ENCODE results near the gene DPEP3. TPM values are rescaled to one million over a fixed set of nuclear protein-coding genes. Genes with fewer than 3 reads are reported as not detected.

Gene DPEP3
- total RNA-seq, 4 donors from 2014 or later: not detected

- TF ChIP-seq POLR2A (IDR thresholded peaks at IDR 0.05) (no peak), CTCF (IDR thresholded peaks at IDR 0.05) (peak; percentile 98 to 100 (median 99))
- 0% methylated on average over 6 of the region's 39 CpGs; no CpG with 5 or more reads in 1 of the 2 donors for WGBS, 2 donors
- H3K36me3 ChIP-seq: no peaks in the 10 kb centered on the region
- peak overlapping the region; percentile 21 to 61 (median 43) for H3K4me3 ChIP-seq
- peak; percentile 61 for DNase-seq
- H3K27ac ChIP-seq: peak overlapping the region; percentile 76 to 84 (median 82)
- H3K9me3 ChIP-seq: no peaks in the 10 kb centered on the region
- H3K4me1 ChIP-seq: peaks cover 10 to 15% (median 14%) of the 10 kb centered on the region in 3 donors
- intact Hi-C loops (cut with DNase I): loop anchor here (5.0 kb wide), 1 partner anchor 49 kb away; no protein-coding TSS in a partner anchor
- H3K27me3 ChIP-seq: no peaks in the 10 kb centered on the region
Observed at GRCh38 chr16:67993207-67994039, 13.1 kb upstream of the DPEP3 start.

GRCh38 chr16:67992661-67993206 is 12.4 kb upstream of the DPEP3 start:
- 66 to 76% methylated on average over 5 to 9 of the region's 20 CpGs for WGBS, 2 donors
- no peak for TF ChIP-seq CTCF (IDR thresholded peaks at IDR 0.05)
- TF ChIP-seq POLR2A (IDR thresholded peaks at IDR 0.05): no peak
- Histone ChIP-seq H3K4me3 (peak overlapping the region in 2 of 4 donors; percentile 43 to 61), H3K4me1 (peaks cover 10 to 15% (median 14%) of the 10 kb centered on the region in 3 donors), H3K27me3 (no peaks in the 10 kb centered on the region), H3K36me3 (no peaks in the 10 kb centered on the region), H3K27ac (peak overlapping the region; percentile 76 to 84 (median 82)), H3K9me3 (no peaks in the 10 kb centered on the region)
- DNase-seq: no peak
- intact Hi-C loops (cut with DNase I): loop anchor here (5.0 kb wide), 1 partner anchor 50 kb away; no protein-coding TSS in a partner anchor

- WGBS, 2 donors: 81% methylated on average over 2 of the region's 6 CpGs; no CpG with 5 or more reads in 1 of the 2 donors
- H3K4me1 ChIP-seq: peaks cover 10 to 23% (median 14%) of the 10 kb centered on the region in 3 donors
- no peaks in the 10 kb centered on the region for H3K36me3 ChIP-seq
- no peaks in the 10 kb centered on the region for H3K27me3 ChIP-seq
- H3K9me3 ChIP-seq: no peaks in the 10 kb centered on the region
- H3K27ac ChIP-seq: no peak overlapping the region
- no peak for TF ChIP-seq CTCF (IDR thresholded peaks at IDR 0.05)
- TF ChIP-seq POLR2A (IDR thresholded peaks at IDR 0.05): no peak
- H3K4me3 ChIP-seq: no peak overlapping the region
- intact Hi-C loops (cut with DNase I): loop anchor here (5.0 kb wide), 1 partner anchor 52 kb away; no protein-coding TSS in a partner anchor
- no peak for DNase-seq
Observed at GRCh38 chr16:67990018-67990386, 9.7 kb upstream of the DPEP3 start.

- no peak overlapping the region for H3K27ac ChIP-seq
- intact Hi-C loops (cut with DNase I): loop anchor here (5.0 kb wide), 1 partner anchor 53 kb away; no protein-coding TSS in a partner anchor
Observed at GRCh38 chr16:67989322-67990017, 9.2 kb upstream of the DPEP3 start.

More at GRCh38 chr16:67989322-67990017, 9.2 kb upstream of the DPEP3 start:
- Histone ChIP-seq H3K27me3 (no peaks in the 10 kb centered on the region), H3K4me1 (peaks cover 12 to 28% (median 14%) of the 10 kb centered on the region in 3 donors), H3K36me3 (no peaks in the 10 kb centered on the region), H3K4me3 (no peak overlapping the region), H3K9me3 (no peaks in the 10 kb centered on the region)
- WGBS, 2 donors: 80 to 100% methylated on average over 4 to 5 of the region's 8 CpGs
- DNase-seq: no peak
- TF ChIP-seq POLR2A (IDR thresholded peaks at IDR 0.05): no peak
- TF ChIP-seq CTCF (IDR thresholded peaks at IDR 0.05): no peak

Data from esophagus squamous epithelium (tissue), 5 donors.